RWPE2 (cell line): ENCODE data around the gene GABRB1.

Source experiments
- ATAC-seq: fragments of 200-7000 bp; cut with Tn5 transposase; 3 replicates; pipeline ENCODE4 v1.9.1; 2021; ENCODE audit warnings: low read depth
- DNase-seq: peaks from one replicate; pipeline ENCODE4 v3.0.0-alpha.2; 2020; ENCODE audit warnings: low spot score
- H3K27ac ChIP-seq: fragments of 450-650 bp; 2 replicates; pipeline ENCODE4 v1.5.1; 2017; ENCODE audit warnings: mild to moderate bottlenecking; ENCODE audit not compliant: poor library complexity, severe bottlenecking
- H3K27me3 ChIP-seq: fragments of 250-450 bp; sonication (Bioruptor Pico); 2 replicates; pipeline ENCODE4 v1.5.1; 2021; ENCODE audit warnings: mild to moderate bottlenecking, moderate library complexity; ENCODE audit not compliant: insufficient read depth, poor library complexity, severe bottlenecking
- H3K36me3 ChIP-seq: fragments of 250-450 bp; sonication (Bioruptor Pico); 2 replicates; pipeline ENCODE4 v1.5.1; 2020; ENCODE audit warnings: low read depth, mild to moderate bottlenecking, moderate library complexity
- H3K4me1 ChIP-seq: fragments of 250-450 bp; sonication (Bioruptor Pico); 2 replicates; pipeline ENCODE4 v1.5.1; 2021; ENCODE audit warnings: mild to moderate bottlenecking, moderate library complexity; ENCODE audit not compliant: insufficient read depth, poor library complexity, severe bottlenecking
- H3K4me3 ChIP-seq: fragments of 250-450 bp; sonication (Bioruptor Pico); 2 replicates; pipeline ENCODE4 v1.5.1; 2021; ENCODE audit warnings: mild to moderate bottlenecking, moderate library complexity; ENCODE audit not compliant: severe bottlenecking
- H3K9me3 ChIP-seq: fragments of 250-450 bp; sonication (Bioruptor Pico); 2 replicates; pipeline ENCODE4 v1.5.1; 2021; ENCODE audit warnings: mild to moderate bottlenecking, moderate library complexity; ENCODE audit not compliant: severe bottlenecking
- CTCF ChIP-seq: fragments of 450-650 bp; IDR thresholded peaks from one replicate; pipeline ENCODE4 v1.5.1; 2017; ENCODE audit warnings: mild to moderate bottlenecking, moderate library complexity; ENCODE audit not compliant: poor library complexity, severe bottlenecking

Gene GABRB1

DNA sequence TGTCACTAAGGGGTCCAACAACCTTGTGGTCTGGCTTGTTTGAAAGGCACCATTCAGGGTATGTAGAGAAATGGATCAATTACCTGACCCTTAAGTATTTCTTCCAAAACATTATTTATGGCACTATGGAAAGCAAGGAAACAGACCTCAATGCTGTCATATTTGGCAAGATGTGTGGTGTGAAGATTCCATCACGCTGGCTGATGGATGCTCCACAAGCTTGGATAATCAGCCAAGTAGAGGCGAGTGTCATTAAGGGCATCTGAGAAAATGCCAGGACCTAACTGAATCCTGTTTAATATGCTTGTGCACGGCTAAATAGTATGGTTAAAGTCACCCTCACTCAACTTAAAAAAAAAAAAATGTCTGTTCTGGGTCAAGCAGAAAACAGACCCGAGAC is 311.4 kb downstream of the GABRB1 start:
- TF ChIP-seq CTCF, result no peak
- Histone ChIP-seq H3K4me3 (no peak overlapping the region), H3K27me3 (no peaks in the 10 kb centered on the region), H3K4me1 (no peaks in the 10 kb centered on the region), H3K27ac (no peak overlapping the region), H3K36me3 (no peaks in the 10 kb centered on the region), H3K9me3 (no peaks in the 10 kb centered on the region)
- ATAC-seq, result no peak
- DNase-seq, result no peak

DNA sequence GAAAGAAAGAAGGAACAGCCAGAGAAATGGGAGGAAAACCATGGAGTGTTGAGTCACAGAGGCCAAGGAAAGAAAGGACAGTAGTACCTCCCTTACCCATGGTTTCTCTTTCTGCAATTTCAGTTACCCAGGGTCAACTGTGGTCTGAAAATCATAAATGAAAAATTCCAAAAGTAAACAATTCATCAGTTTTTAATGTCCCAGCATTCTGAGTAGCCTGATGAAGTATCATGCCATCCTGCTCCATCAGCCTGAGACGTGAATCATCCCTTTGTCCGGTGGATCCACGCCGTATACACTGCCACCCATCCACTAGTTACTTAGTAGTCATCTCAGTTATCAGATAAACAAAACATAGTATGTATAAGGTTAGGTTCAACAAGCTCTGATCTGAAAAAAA is 318.0 kb downstream of the GABRB1 start:
- no peaks in the 10 kb centered on the region for H3K27me3 ChIP-seq
- no peak for DNase-seq
- H3K27ac ChIP-seq, result no peak overlapping the region

DNA sequence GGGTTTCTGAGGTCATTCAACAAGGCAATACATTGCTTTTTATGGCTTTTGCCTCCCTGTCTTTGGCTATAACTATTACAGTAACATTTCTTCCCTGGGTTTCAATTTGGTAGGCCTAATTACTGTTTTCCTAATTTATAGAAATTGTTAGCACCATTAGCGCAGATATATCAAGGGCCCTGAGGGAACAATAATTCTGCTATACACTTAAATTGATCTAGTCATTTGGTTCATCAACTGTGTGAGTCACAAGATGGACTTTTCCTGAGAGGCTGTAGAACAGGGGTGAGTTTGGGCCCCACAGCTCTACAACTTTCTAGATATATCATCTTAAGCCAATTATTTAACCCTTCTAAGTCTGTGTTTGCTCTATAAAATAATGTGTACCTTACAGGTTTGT is 324.2 kb downstream of the GABRB1 start:
- no peak overlapping the region for H3K4me3 ChIP-seq
- TF ChIP-seq CTCF, result no peak

More for the DNA sequence above, 318.0 kb downstream of the GABRB1 start:
- no peak overlapping the region for H3K4me3 ChIP-seq
- no peak for TF ChIP-seq CTCF
- H3K4me1 ChIP-seq, result no peaks in the 10 kb centered on the region
- H3K36me3 ChIP-seq, result no peaks in the 10 kb centered on the region
- H3K9me3 ChIP-seq, result no peaks in the 10 kb centered on the region
- ATAC-seq, result peak; percentile 44; the same call in 1 of the 3 replicates

GRCh38 chr4:47359891-47360290 is 328.5 kb downstream of the GABRB1 start:
- Histone ChIP-seq H3K4me3 (no peak overlapping the region), H3K9me3 (no peaks in the 10 kb centered on the region), H3K27me3 (peaks cover 12% of the 10 kb centered on the region), H3K4me1 (no peaks in the 10 kb centered on the region), H3K27ac (no peak overlapping the region), H3K36me3 (no peaks in the 10 kb centered on the region)
- TF ChIP-seq CTCF, result no peak
- ATAC-seq, result no peak
- no peak for DNase-seq

More for the DNA sequence above, 324.2 kb downstream of the GABRB1 start:
- no peak for DNase-seq
- no peaks in the 10 kb centered on the region for H3K4me1 ChIP-seq
- H3K36me3 ChIP-seq, result no peaks in the 10 kb centered on the region
- H3K27me3 ChIP-seq, result no peaks in the 10 kb centered on the region
- no peaks in the 10 kb centered on the region for H3K9me3 ChIP-seq
- H3K27ac ChIP-seq, result no peak overlapping the region
- ATAC-seq, result no peak

GRCh38 chr4:47367761-47368160 is 336.4 kb downstream of the GABRB1 start:
- Histone ChIP-seq H3K9me3 (no peaks in the 10 kb centered on the region), H3K4me1 (no peaks in the 10 kb centered on the region), H3K4me3 (no peak overlapping the region), H3K27me3 (peaks cover 6% of the 10 kb centered on the region), H3K36me3 (no peaks in the 10 kb centered on the region), H3K27ac (no peak overlapping the region)
- no peak for TF ChIP-seq CTCF
- ATAC-seq (no peak), DNase-seq (no peak)
